ENCODE data around the gene CSAD. TPM values are rescaled to one million over a fixed set of nuclear protein-coding genes. Genes with fewer than 3 reads are reported as not detected.
"Not testable (repeated sequence)": the region's sequence is repeated elsewhere in the genome, so short reads cannot be mapped to it uniquely, and the experiment has no call there.

CSAD gene
- total RNA-seq, 4 donors from 2014 or later = 4.1 to 67.6 (median 42.6) TPM

GRCh38 chr12:53170876-53171724, 9.6 kb downstream of the CSAD start:
- TF ChIP-seq POLR2A (IDR thresholded peaks at IDR 0.05) (no peak), CTCF (IDR thresholded peaks at IDR 0.05) (no peak)
- Histone ChIP-seq H3K36me3 (no peaks in the 10 kb centered on the region), H3K4me3 (no peak overlapping the region), H3K27ac (peak overlapping the region in 1 of 2 donors; percentile 43), H3K4me1 (no peaks in the 10 kb centered on the region), H3K27me3 (no peaks in the 10 kb centered on the region), H3K9me3 (no peaks in the 10 kb centered on the region)
- intact Hi-C loops (cut with DNase I; ENCODE audit: low total_unique reads) = no loop called here
- peak in 1 of 2 donors; percentile 9 for DNase-seq

DNA sequence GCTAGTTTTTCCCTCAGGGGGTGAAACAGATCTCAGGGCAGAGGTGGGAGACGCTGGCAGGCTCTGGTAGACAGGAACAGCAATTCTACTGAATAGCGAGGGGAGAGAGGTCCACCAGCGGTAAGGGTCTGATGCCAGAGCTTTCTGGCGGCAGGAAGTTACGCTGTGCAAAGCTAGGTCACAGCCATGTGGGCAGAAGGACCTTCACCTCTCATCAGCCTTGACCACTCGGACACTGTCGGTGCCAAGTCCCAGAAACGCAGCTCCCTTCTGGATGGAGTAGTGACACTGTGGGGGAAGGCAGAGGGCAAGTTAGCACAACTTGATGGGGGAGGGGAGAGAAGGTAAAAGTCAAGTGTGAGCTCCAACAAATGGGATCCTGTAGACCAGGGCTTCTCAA, 10.5 kb downstream of the CSAD start:
- H3K9me3 ChIP-seq = no peaks in the 10 kb centered on the region
- H3K27ac ChIP-seq = no peak overlapping the region
- TF ChIP-seq POLR2A (IDR thresholded peaks at IDR 0.05) = no peak
- no peak for TF ChIP-seq CTCF (IDR thresholded peaks at IDR 0.05)
- intact Hi-C loops (cut with DNase I; ENCODE audit: low total_unique reads) = no loop called here
- H3K36me3 ChIP-seq = no peaks in the 10 kb centered on the region
- no peaks in the 10 kb centered on the region for H3K4me1 ChIP-seq
- no peak overlapping the region for H3K4me3 ChIP-seq
- peak in 1 of 2 donors; percentile 7 for DNase-seq
- no peaks in the 10 kb centered on the region for H3K27me3 ChIP-seq

GRCh38 chr12:53169644-53170043, 11.1 kb downstream of the CSAD start:
- H3K36me3 ChIP-seq = no peaks in the 10 kb centered on the region
- no peak for DNase-seq

DNA sequence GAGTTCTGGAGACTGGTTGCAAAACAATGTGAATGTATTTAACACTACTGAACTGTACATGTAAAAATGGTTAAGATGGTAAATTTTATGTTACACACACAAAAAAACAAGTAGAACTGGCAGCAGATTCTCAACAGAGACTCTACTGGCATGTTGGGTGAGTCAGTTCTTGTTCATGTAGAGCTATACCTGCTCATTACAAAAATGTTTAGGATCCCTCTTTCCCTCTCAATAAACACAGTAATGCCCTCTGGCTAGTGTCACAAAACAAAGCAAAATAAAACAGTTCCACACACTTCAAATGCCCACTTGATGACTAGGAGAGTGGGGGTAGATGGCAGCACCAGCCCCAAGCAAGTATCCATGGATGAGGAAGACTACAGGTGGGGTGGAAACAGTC, 13.9 kb downstream of the CSAD start:
- intact Hi-C loops (cut with DNase I; ENCODE audit: low total_unique reads) = no loop called here

More at GRCh38 chr12:53169644-53170043, 11.1 kb downstream of the CSAD start:
- H3K4me3 ChIP-seq = no peak overlapping the region
- intact Hi-C loops (cut with DNase I; ENCODE audit: low total_unique reads) = no loop called here
- no peak for TF ChIP-seq POLR2A (IDR thresholded peaks at IDR 0.05)
- TF ChIP-seq CTCF (IDR thresholded peaks at IDR 0.05) = no peak
- H3K27me3 ChIP-seq = no peaks in the 10 kb centered on the region
- H3K9me3 ChIP-seq = no peaks in the 10 kb centered on the region
- no peak overlapping the region for H3K27ac ChIP-seq
- no peaks in the 10 kb centered on the region for H3K4me1 ChIP-seq

GRCh38 chr12:53163008-53163407, 17.7 kb downstream of the CSAD start:
- not testable (repeated sequence) for H3K36me3 ChIP-seq, H3K4me3 ChIP-seq

More for the DNA sequence above, 13.9 kb downstream of the CSAD start:
- Histone ChIP-seq H3K27me3 (no peaks in the 10 kb centered on the region), H3K27ac (no peak overlapping the region), H3K4me1 (no peaks in the 10 kb centered on the region), H3K36me3 (no peaks in the 10 kb centered on the region), H3K4me3 (no peak overlapping the region), H3K9me3 (no peaks in the 10 kb centered on the region)
- no peak for TF ChIP-seq POLR2A (IDR thresholded peaks at IDR 0.05)
- no peak for TF ChIP-seq CTCF (IDR thresholded peaks at IDR 0.05)
- no peak for DNase-seq

More at GRCh38 chr12:53163008-53163407, 17.7 kb downstream of the CSAD start:
- H3K9me3 ChIP-seq; H3K4me1 ChIP-seq; DNase-seq; H3K27ac ChIP-seq; intact Hi-C loops (cut with DNase I; ENCODE audit: low total_unique reads); H3K27me3 ChIP-seq: not testable (repeated sequence)

Measured in uterus (tissue), 4 donors.